GM12878 (cell line): ENCODE measurements around the gene LILRB4. TPM values are rescaled to one million over a fixed set of nuclear protein-coding genes. Genes with fewer than 3 reads are reported as not detected.
"Not testable (repeated sequence)": the region's sequence is repeated elsewhere in the genome, so short reads cannot be mapped to it uniquely, and the experiment has no call there.

Source experiments
- ATAC-seq: fragments of 200-7000 bp; cut with Tn5 transposase; 3 replicates; pipeline ENCODE4 v1.9.1; 2020; ENCODE audit warnings: mild to moderate bottlenecking, moderate library complexity
- BruUV-seq: library from RNA; stranded (reverse); fragments of 400-500 nt; replicated peaks from 2 replicates; lab custom pipeline; 2021; lab: Mats Ljungman, UMichigan
- CTCF ChIA-PET: fragments of 300-600 bp; sonication (Branson Sonifier 250); formaldehyde crosslinking; extraction: SDS; loops from one replicate; lab custom pipeline; 2021; ENCODE audit warnings: inconsistent platforms; lab: Yijun Ruan, JAX
- POLR2A ChIA-PET: fragments of 350-600 bp; formaldehyde crosslinking; extraction: SDS; loops from one replicate; lab custom pipeline; 2021; ENCODE audit warnings: inconsistent platforms; lab: Charles Lee
- RAD21 ChIA-PET: fragments of 300-600 bp; sonication (Branson Sonifier 250); formaldehyde crosslinking; loops from one replicate; lab custom pipeline; 2023; ENCODE audit warnings: antibody characterized with exemption; ENCODE audit not compliant: unreplicated experiment; lab: Charles Lee
- SMC1A ChIA-PET: fragments of 300-600 bp; sonication (Branson Sonifier 250); formaldehyde crosslinking; loops from one replicate; lab custom pipeline; 2023; ENCODE audit not compliant: unreplicated experiment, uncharacterized antibody; lab: Charles Lee
- DNase-seq: peaks from one replicate; pipeline ENCODE4 v3.0.0-alpha.2; 2011; ENCODE audit warnings: low read depth, low spot score
- FAIRE-seq: peaks from 3 replicates; lab custom pipeline; 2011; peaks lifted over from hg19 to GRCh38; lab: Jason Lieb, UNC
- H2AFZ ChIP-seq: 2 replicates; pipeline ENCODE4 v1.6.0; 2011; ENCODE audit warnings: low read depth, low read length, control low read depth; ENCODE audit not compliant: control insufficient read depth
- H3K27ac ChIP-seq: 2 replicates; pipeline ENCODE4 v1.5.1; 2011; ENCODE audit warnings: control low read depth; ENCODE audit not compliant: control insufficient read depth, insufficient read depth
- H3K27me3 ChIP-seq, 2 experiments: replicated peaks in 1 of 2; 2 replicates each; pipeline versions ENCODE4 v1.6.0 to v1.6.1; 2011; ENCODE audit warnings: low read length in 1 of 2; ENCODE audit not compliant: control insufficient read depth in 2 of 2, insufficient read depth in 2 of 2
- H3K36me3 ChIP-seq, 2 experiments: 2 replicates each; pipeline ENCODE4 v1.5.1; 2011; ENCODE audit warnings: low read length in 1 of 2; ENCODE audit not compliant: control insufficient read depth in 2 of 2, insufficient read depth in 2 of 2
- H3K4me1 ChIP-seq: 2 replicates; pipeline ENCODE4 v1.6.1; 2011; ENCODE audit warnings: mild to moderate bottlenecking, low read length, moderate library complexity, mixed read lengths; ENCODE audit not compliant: control insufficient read depth, insufficient read depth
- H3K4me2 ChIP-seq: 2 replicates; pipeline ENCODE4 v1.6.0; 2011; ENCODE audit warnings: control low read depth; ENCODE audit not compliant: control insufficient read depth, insufficient read depth
- H3K4me3 ChIP-seq: fragments of 200-600 bp; sonication (generic); 2 replicates; pipeline ENCODE4 v1.5.1; 2016
- H3K79me2 ChIP-seq: 2 replicates; pipeline ENCODE4 v1.6.0; 2011; ENCODE audit warnings: low read length; ENCODE audit not compliant: control insufficient read depth, insufficient read depth
- H3K9ac ChIP-seq: 2 replicates; pipeline ENCODE4 v1.8.0; 2011; ENCODE audit warnings: low read length, control low read depth, mixed read lengths; ENCODE audit not compliant: control insufficient read depth, insufficient read depth
- H3K9me3 ChIP-seq: replicated peaks from 3 replicates; pipeline ENCODE4 v1.5.1; 2011; ENCODE audit warnings: mild to moderate bottlenecking, low read length; ENCODE audit not compliant: control insufficient read depth, insufficient read depth
- H4K20me1 ChIP-seq: 2 replicates; pipeline ENCODE4 v1.6.0; 2011; ENCODE audit not compliant: control insufficient read depth, insufficient read depth
- PML ChIP-seq: IDR thresholded peaks from 2 replicates; pipeline ENCODE4 v1.6.1; 2012; ENCODE audit warnings: low read length, inconsistent platforms
- POLR2A ChIP-seq: IDR thresholded peaks from 2 replicates; pipeline ENCODE4 v1.6.1; 2011; ENCODE audit warnings: low read depth, mild to moderate bottlenecking, low read length
- POLR2AphosphoS2 ChIP-seq: IDR thresholded peaks from 2 replicates; pipeline ENCODE4 v1.6.1; 2011; ENCODE audit warnings: low read depth, mild to moderate bottlenecking, low read length, improper control_type of control experiment, moderate library complexity
- POLR2AphosphoS5 ChIP-seq: IDR thresholded peaks from 2 replicates; pipeline ENCODE4 v1.6.1; 2011; ENCODE audit warnings: mild to moderate bottlenecking, low read length, inconsistent platforms
- TCF7 ChIP-seq: IDR thresholded peaks from 2 replicates; pipeline ENCODE4 v1.6.1; 2014; ENCODE audit warnings: antibody characterized with exemption, borderline replicate concordance
- WGBS: methylation state at CpG from one replicate; pipeline ENCODE4 v1.1.6; 2016; ENCODE audit warnings: low lambda C conversion rate; ENCODE audit not compliant: insufficient replicate concordance, insufficient coverage; ENCODE audit errors: missing lambda C conversion rate; 5-methylcytosine and 5-hydroxymethylcytosine counted together
- in situ Hi-C: fragments of 300-500 bp; cut with MboI; formaldehyde crosslinking; loops from 9 replicates; pipeline ENCODE4 v1.14.3; 2018; ENCODE audit warnings: mixed read lengths
- intact Hi-C: fragments of 100-400 bp; cut with micrococcal nuclease; formaldehyde crosslinking; loops from one replicate; pipeline ENCODE4 v1.14.2; 2022; ENCODE audit not compliant: unreplicated experiment
- polyA plus RNA-seq, 11 experiments: library from polyadenylated mRNA; depleted of rRNA in 4 of 11; unstranded in 6 of 11; stranded (reverse) in 5 of 11; fragments of >200 nt; fragmentation: Nextera tagmentation in 4 of 11; fragmentation: Illumina TruSeq in 1 of 11; extraction: Ambion mirVana in 4 of 11; extraction: Trizol in 1 of 11; gene quantifications; 1 replicate in 1 of 11; 2 replicates in 10 of 11; pipeline versions ENCODE4 v1.2.1 to v1.2.3, GENCODE V29; 2011 to 2016; ENCODE audit warnings: inconsistent platforms in 2 of 11, missing spikeins in 2 of 11, low read depth in 1 of 11
- total RNA-seq, 4 experiments: library from RNA; depleted of rRNA in 3 of 4; stranded (reverse); fragments of >200 nt in 3 of 4; fragmentation: Illumina TruSeq in 1 of 4; extraction: Trizol in 1 of 4; gene quantifications; 2 replicates each; pipeline versions ENCODE4 v1.2.1 to v1.2.3, GENCODE V29; 2013 to 2021

The LILRB4 gene
- total and polyA plus RNA-seq, 10 of the 15 experiments (the other 5 are each of a cell fraction or from before 2014, with no cell fraction given), result 2.0 to 39.8 (median 16.0) TPM

DNA sequence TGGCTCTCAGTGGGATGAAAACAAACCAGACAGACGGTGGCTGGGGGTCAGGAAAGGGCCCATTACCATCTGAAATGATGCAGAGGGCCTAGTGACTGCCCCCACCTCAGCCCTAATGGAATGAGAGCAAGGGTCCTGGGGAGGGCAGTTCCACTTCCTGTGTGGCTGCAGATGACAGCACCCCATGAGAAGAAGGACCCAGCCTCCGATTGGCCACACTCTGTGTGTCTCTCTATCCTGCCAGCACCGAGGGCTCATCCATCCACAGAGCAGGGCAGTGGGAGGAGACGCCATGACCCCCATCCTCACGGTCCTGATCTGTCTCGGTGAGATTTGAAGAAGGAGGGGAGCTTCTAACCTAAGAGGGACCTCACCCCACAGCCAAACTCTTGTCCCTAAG, 32.0 kb upstream of the LILRB4 start:
- Histone ChIP-seq H3K9ac (no peak overlapping the region), H3K36me3 (peaks cover 20 to 32% of the 10 kb centered on the region in 2 experiments; a peak in 3 of 4 replicates), H3K27me3 (no peaks in the 10 kb centered on the region), H3K4me1 (peaks cover 27% of the 10 kb centered on the region), H2AFZ (no peak overlapping the region), H3K79me2 (peaks cover 40% of the 10 kb centered on the region), H3K27ac (peak overlapping the region; percentile 15; the same call in 1 of the 2 replicates), H3K4me2 (no peak overlapping the region), H3K4me3 (no peak overlapping the region), H3K9me3 (no peaks in the 10 kb centered on the region; the same call in 2 of the 3 replicates), H4K20me1 (no peaks in the 10 kb centered on the region)
- no peak for DNase-seq
- SMC1A ChIA-PET, result interaction anchor here (1.3 kb wide), 1 partner anchor 192 kb away, joined by 3 read pairs; no protein-coding TSS in a partner anchor
- POLR2A ChIA-PET, result no interaction called here
- RAD21 ChIA-PET, result no interaction called here
- intact Hi-C loops, result no loop called here
- CTCF ChIA-PET, result interaction anchor here (0.9 to 1.1 kb wide), 2 partner anchors 13 to 58 kb away, joined by 3 read pairs; no protein-coding TSS in a partner anchor
- in situ Hi-C loops, result loop anchor here (5.0 kb wide), 1 partner anchor 348 kb away; the partner anchor contains the start of gene LILRB2
- FAIRE-seq, result no peak
- 40% methylated on average over 6 of the region's 6 CpGs for WGBS
- no peak; the same call in 2 of the 3 replicates for ATAC-seq
- TF ChIP-seq TCF7, result no peak
- 0 out of 2 replicates have a peak, but pooled peaks have one; percentile 57 for TF ChIP-seq POLR2AphosphoS2
- 0 out of 2 replicates have a peak, but pooled peaks have one; percentile 21 for TF ChIP-seq POLR2AphosphoS5
- TF ChIP-seq PML, result 0 out of 2 replicates have a peak, but pooled peaks have one; percentile 27
- no TSS peak for BruUV-seq

DNA sequence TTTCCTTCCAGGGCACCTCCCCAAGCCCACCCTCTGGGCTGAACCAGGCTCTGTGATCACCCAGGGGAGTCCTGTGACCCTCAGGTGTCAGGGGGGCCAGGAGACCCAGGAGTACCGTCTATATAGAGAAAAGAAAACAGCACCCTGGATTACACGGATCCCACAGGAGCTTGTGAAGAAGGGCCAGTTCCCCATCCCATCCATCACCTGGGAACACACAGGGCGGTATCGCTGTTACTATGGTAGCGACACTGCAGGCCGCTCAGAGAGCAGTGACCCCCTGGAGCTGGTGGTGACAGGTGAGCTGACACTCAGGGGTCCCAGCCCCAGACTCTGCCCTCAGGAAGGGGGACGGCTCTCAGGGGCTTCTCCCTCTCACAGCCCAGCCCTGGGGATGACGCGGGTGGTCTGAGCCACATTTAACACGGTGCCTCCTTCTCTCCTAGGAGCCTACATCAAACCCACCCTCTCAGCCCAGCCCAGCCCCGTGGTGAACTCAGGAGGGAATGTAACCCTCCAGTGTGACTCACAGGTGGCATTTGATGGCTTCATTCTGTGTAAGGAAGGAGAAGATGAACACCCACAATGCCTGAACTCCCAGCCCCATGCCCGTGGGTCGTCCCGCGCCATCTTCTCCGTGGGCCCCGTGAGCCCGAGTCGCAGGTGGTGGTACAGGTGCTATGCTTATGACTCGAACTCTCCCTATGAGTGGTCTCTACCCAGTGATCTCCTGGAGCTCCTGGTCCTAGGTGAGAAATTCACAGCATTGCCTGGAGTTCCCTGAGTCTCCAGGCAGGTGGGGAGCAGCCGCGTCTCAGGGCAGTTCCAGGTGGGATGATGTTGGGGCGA, 31.1 kb upstream of the LILRB4 start:
- TSS peak; percentile 37 for BruUV-seq
- POLR2A ChIA-PET, H3K4me3 ChIP-seq, FAIRE-seq, DNase-seq, intact Hi-C loops, CTCF ChIA-PET, H3K27ac ChIP-seq, H4K20me1 ChIP-seq, H3K4me2 ChIP-seq, H2AFZ ChIP-seq, ATAC-seq, H3K9me3 ChIP-seq, H3K27me3 ChIP-seq, H3K9ac ChIP-seq: not testable (repeated sequence)
- 67% methylated on average over 23 of the region's 23 CpGs for WGBS
- Histone ChIP-seq H3K36me3 (peaks cover 19 to 29% of the 10 kb centered on the region in 2 experiments; a peak in 3 of 4 replicates), H3K4me1 (peaks cover 27% of the 10 kb centered on the region), H3K79me2 (peaks cover 30% of the 10 kb centered on the region)
- ChIA-PET SMC1A (interaction anchor here (1.6 kb wide), 1 partner anchor 15 kb away, joined by 6 read pairs; no protein-coding TSS in a partner anchor), RAD21 (interaction anchor here (1.7 kb wide), 1 partner anchor 12 kb away, joined by 8 read pairs; no protein-coding TSS in a partner anchor)
- TF ChIP-seq POLR2A, result 0 out of 2 replicates have a peak, but pooled peaks have one; percentile 25
- in situ Hi-C loops, result loop anchor here (5.0 kb wide), 1 partner anchor 349 kb away; the partner anchor contains the start of gene LILRB2

GRCh38 chr19:54632517-54632916, 30.3 kb upstream of the LILRB4 start:
- FAIRE-seq, DNase-seq, H3K9me3 ChIP-seq, H3K4me3 ChIP-seq, intact Hi-C loops, H3K27me3 ChIP-seq, ATAC-seq, H4K20me1 ChIP-seq, BruUV-seq, H3K4me2 ChIP-seq, H3K9ac ChIP-seq, H3K27ac ChIP-seq, H2AFZ ChIP-seq: not testable (repeated sequence)
- in situ Hi-C loops, result loop anchor here (5.0 kb wide), 1 partner anchor 350 kb away; the partner anchor contains the start of gene LILRB2
- POLR2A ChIA-PET, result interaction anchor here (0.8 kb wide), 1 partner anchor 10 kb away, joined by 3 read pairs; no protein-coding TSS in a partner anchor
- WGBS, result 87% methylated on average over 15 of the region's 16 CpGs
- CTCF ChIA-PET, result interaction anchor here (1.1 kb wide), 1 partner anchor 153 kb away, joined by 3 read pairs; no protein-coding TSS in a partner anchor
- SMC1A ChIA-PET, result interaction anchor here (1.6 kb wide), 1 partner anchor 16 kb away, joined by 6 read pairs; no protein-coding TSS in a partner anchor
- RAD21 ChIA-PET, result interaction anchor here (0.7 to 1.7 kb wide), 2 partner anchors 13 to 150 kb away, joined by 3 to 8 read pairs; no protein-coding TSS in a partner anchor
- H3K4me1 ChIP-seq, result peaks cover 27% of the 10 kb centered on the region
- H3K79me2 ChIP-seq, result peaks cover 22% of the 10 kb centered on the region
- peaks cover 19 to 22% of the 10 kb centered on the region in 2 experiments; a peak in 3 of 4 replicates for H3K36me3 ChIP-seq
